Stimulated activated CD4-positive, alpha-beta T cell treated with anti-CD3 and anti-CD28 coated beads, TNF-alpha, amount 100 ng/mL, for 4 hours (primary cell): ENCODE data around the gene PRKCI.
"Not testable (repeated sequence)": the region's sequence is repeated elsewhere in the genome, so short reads cannot be mapped to it uniquely, and the experiment has no call there.

Experiments
- DNase-seq, 3 experiments: peaks; one replicate each; pipeline ENCODE4 v3.0.0-alpha.2; 2020; ENCODE audit warnings: low read depth in 3 of 3

PRKCI gene

DNA sequence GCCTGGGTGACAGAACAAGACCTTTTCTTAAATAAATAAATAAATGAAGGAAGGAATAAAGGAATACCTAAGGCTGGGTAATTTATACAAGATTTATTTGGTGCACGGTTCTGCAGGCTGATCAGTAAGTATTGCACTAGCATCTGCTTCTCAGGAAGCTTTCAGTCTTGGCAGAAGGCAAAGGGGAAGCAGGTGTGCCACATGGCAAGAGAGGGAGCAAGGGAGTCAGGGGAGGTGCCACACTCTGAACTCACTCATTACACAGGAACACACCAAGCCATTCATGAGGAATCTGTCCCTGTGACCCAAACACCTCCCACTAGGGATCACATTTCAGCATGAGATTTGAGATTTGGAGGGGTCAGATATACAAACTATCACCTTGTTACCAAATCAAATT, 56.4 kb downstream of the PRKCI start:
- DNase-seq, result no peak

GRCh38 chr3:170290194-170290593, 68.0 kb downstream of the PRKCI start:
- no peak for DNase-seq

- DNase-seq, result no peak
Observed at GRCh38 chr3:170295586-170295985, 73.4 kb downstream of the PRKCI start.

- no peak for DNase-seq
Observed at GRCh38 chr3:170296703-170297102, 74.5 kb downstream of the PRKCI start.

DNA sequence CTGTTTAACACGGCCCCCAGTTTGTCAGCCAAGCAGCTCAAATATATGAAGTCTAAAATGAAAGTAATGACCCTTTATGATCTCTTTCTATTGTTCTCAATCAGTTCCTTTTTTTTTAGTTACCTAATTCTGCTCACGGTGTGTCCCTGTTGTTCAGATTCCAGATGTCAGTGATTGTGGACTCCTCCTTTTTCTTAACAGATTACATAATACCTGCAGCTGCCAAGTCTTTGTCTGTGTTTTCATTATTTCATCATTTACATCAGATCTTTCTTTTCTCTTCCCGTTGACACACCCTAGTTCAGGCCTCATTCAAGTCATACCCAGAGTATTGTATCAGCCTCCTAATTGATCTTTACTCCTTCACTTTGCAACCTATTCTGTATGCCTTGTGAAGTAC, 79.2 kb downstream of the PRKCI start:
- no peak for DNase-seq

DNA sequence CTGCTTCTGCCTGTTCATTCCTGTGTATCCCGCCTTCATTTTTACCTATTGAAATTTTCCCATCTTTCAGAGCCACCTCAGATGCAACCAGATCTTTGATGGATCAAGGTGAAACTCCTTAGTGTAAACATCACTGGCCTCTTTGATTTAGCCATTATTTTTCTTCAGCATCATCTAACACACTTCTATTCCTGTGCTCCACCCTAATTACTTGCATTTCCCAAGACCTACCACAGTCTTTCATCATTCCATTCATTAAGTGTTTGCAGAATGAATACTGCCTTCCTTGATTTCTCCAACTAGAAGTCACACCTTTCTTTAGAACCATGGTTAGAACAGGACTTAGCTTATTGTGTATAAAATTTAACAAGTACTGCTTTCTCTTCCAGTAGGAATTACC, 79.8 kb downstream of the PRKCI start:
- no peak for DNase-seq

- DNase-seq, result no peak
Observed at GRCh38 chr3:170306015-170306414, 83.8 kb downstream of the PRKCI start.

GRCh38 chr3:170307671-170308405, 85.6 kb downstream of the PRKCI start:
- DNase-seq, result no peak

- no peak for DNase-seq
Observed at GRCh38 chr3:170309046-170309445, 86.8 kb downstream of the PRKCI start.

GRCh38 chr3:170317954-170318353, 95.7 kb downstream of the PRKCI start:
- DNase-seq, result no peak

GRCh38 chr3:170320461-170321121, 98.4 kb downstream of the PRKCI start:
- DNase-seq, result no peak

DNA sequence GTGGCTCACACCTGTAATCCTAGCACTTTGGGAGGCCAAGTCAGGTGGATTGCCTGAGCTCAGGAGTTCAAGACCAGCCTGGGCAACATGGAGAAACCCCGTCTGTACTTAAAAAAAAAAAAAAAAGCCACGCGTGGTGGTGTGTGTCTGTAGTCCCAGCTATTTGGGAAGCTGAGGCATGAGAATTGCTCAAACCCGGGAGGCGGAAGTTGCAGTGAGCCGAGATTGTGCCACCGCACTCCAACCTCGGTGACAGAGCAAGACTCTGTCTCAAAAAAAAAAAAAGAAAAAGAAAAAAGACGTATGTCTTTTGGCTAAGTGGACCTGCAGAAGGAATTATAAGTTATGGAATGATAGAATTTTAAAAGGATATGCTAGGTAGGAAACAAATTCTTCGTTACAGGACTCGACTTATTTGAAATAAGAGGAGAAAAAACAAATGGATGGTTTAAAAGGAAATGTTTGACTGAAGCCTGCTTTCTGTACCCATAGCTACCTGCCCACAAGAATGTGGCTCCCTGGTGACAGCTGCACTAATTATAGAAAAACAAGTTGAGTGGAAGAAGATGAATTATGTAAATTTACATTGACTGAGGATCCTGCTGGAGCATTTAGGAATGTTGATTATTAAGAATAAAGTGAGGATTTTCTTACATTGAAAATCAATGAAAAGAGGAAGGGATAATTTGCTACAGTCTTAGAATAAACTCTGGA, 99.3 kb downstream of the PRKCI start:
- DNase-seq, result no peak

DNA sequence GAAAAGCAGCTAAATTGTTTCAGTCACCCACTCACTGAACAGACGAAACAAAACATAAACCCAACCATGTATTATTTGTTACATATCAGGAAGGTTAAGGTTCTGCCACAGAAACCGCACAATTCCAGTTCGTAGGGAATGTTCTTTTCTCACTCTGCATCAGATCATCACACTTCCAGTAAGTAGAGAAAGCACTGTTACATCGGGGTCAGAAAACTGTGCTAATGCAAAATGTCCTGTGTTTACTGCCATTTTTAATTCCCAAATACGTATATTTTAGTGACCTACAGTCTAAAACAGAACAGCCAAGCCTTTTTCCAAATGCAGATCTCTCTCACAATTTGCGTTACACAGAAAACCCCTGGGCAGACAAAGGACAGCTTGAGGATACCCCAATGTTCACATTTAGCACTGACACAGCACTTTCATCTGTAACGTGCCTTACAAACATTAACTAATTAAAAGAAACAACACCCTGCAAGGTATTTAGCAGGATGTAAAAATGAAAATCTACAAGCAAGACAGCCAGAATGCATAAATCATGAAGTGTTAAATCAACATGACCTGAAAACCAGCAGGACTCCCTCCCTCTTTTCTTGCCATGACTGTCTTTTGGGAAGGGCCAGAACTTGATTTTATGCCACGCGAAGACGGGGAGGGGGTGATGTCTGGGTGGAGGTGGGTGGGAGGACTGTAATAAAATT, 100.5 kb downstream of the PRKCI start:
- no peak for DNase-seq

GRCh38 chr3:170323331-170323730, 101.1 kb downstream of the PRKCI start:
- no peak for DNase-seq

DNA sequence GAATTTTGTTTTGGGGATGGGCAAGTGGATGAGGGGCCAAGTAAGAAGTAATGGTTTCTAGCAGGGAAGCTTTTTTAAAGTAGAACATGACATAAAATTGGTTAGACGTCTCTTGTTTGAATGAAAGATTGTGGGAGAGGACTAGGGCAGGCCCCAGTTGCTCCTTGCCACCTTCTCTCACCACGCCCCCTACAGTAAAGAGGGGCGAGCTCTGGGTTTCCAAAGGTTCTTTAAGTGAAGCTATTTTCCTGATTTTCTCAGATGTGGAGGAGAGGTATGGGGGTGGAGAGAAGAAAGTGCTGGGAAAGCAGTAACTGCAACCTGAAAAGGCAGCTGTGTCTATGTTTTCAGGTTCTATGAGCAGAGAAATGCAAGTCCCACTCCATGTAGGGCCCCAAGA, 102.7 kb downstream of the PRKCI start:
- DNase-seq, result no peak

GRCh38 chr3:170327040-170327808, 105.0 kb downstream of the PRKCI start:
- no peak for DNase-seq

GRCh38 chr3:170327868-170328548, 105.8 kb downstream of the PRKCI start:
- not testable (repeated sequence) for DNase-seq

- DNase-seq, result no peak
Observed at GRCh38 chr3:170330366-170330765, 108.1 kb downstream of the PRKCI start.

DNA sequence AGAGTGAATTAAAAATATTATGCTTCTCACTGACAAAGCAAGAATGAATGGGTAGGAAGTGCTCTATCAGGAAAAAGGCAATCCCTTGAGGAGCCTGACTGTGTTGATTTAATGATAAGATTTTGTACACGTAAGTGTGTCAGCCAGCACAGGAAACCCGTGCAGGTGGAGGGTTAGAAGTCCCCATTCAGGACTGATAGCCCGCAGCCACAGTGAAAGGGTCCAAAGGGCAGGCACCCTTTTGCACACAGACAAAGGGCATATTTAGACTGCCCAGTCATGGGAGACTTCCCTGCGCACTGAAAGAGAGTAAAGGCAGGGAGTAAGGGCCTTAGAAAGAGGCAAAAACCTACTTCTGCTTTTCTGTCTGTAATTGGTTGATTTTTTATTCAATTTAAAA, 108.9 kb downstream of the PRKCI start:
- no peak for DNase-seq

DNA sequence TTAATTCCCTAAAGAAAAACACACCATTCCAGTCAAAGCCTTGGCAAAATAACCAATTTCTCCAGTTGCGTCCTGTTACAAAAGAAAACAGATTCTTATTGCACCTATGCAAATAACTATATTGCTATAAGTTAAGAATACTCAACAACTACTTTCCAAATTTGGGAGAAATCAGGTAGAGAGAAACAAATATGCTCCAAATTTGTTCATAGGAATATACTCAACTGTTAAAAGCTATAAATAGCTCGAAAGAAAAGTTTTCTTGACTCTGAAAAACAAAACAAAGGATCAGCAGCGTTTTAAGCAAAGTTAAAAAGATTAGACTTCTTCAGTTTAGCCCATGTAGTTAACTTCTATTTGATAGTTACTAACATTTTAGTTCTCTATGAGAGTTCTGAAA, 115.2 kb downstream of the PRKCI start:
- DNase-seq, result no peak
